Activated T-helper 1 cell treated with anti-CD3 and anti-CD28 coated beads, Interleukin-12 subunit alpha, Interleukin-12 subunit beta, Interleukin-2, Interleukin-4 antibody, amounts not matched to agents 30 ng/mL and 10 ng/mL and 1 ng/mL, durations not matched to agents 14 hours and 24 hours and 36 hours (primary cell): ENCODE measurements around the gene FEM1A. TPM values are rescaled to one million over a fixed set of nuclear protein-coding genes. Genes with fewer than 3 reads are reported as not detected.
"Not testable (repeated sequence)": the region's sequence is repeated elsewhere in the genome, so short reads cannot be mapped to it uniquely, and the experiment has no call there.

Source experiments
- DNase-seq: peaks from one replicate; pipeline ENCODE4 v3.0.0; 2021; ENCODE audit warnings: low spot score
- H3K27ac Mint-ChIP-seq: one replicate; pipeline ENCODE4 v1.8.0; 2021; ENCODE audit warnings: mild to moderate bottlenecking, mixed read lengths
- H3K27me3 Mint-ChIP-seq: one replicate; pipeline ENCODE4 v1.8.0; 2022; ENCODE audit warnings: mild to moderate bottlenecking, moderate library complexity, mixed read lengths; ENCODE audit not compliant: insufficient read depth
- H3K36me3 Mint-ChIP-seq: one replicate; pipeline ENCODE4 v1.8.0; 2021; ENCODE audit warnings: low read depth, mixed read lengths
- H3K4me1 Mint-ChIP-seq: one replicate; pipeline ENCODE4 v1.8.0; 2021; ENCODE audit warnings: low read depth, mixed read lengths
- H3K4me3 Mint-ChIP-seq: one replicate; pipeline ENCODE4 v1.8.0; 2021; ENCODE audit warnings: mild to moderate bottlenecking, moderate library complexity, mixed read lengths
- H3K9me3 Mint-ChIP-seq: one replicate; pipeline ENCODE4 v1.8.0; 2021; ENCODE audit warnings: mixed read lengths
- intact Hi-C: fragments of 100-400 bp; cut with micrococcal nuclease; formaldehyde crosslinking; loops from one replicate; pipeline ENCODE4 v1.15.1; 2024
- total RNA-seq: library from RNA; stranded (reverse); gene quantifications from 2 replicates; pipeline ENCODE4 v1.2.3, GENCODE V29; 2022

FEM1A gene
- total RNA-seq, 1 donor from 2014 or later = 24.8 TPM

DNA sequence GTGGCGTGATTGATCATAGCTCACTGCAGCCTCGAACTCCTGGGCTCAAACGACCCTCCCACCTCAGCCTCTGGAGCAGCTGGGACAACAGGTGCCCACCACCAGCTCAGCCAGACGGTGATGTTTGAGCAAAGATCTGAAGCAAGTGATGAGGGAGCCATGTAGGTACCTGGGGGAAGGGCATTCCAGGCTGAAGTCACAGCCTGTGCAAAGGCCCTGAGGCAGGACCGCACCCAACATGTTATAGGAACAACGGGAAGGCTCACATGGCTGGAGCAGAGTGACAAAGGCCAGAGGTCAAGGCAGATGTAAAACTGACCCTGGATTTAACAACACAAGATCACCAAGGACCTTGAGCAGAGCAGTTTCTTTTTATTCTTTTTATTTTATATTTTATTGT is 14.8 kb downstream of the FEM1A start:
- no peaks in the 10 kb centered on the region for H3K27me3 Mint-ChIP-seq
- DNase-seq = no peak
- H3K4me1 Mint-ChIP-seq = peaks cover 2% of the 10 kb centered on the region
- no peaks in the 10 kb centered on the region for H3K9me3 Mint-ChIP-seq
- no peak overlapping the region for H3K4me3 Mint-ChIP-seq
- no peaks in the 10 kb centered on the region for H3K36me3 Mint-ChIP-seq
- H3K27ac Mint-ChIP-seq = no peak overlapping the region
- intact Hi-C loops = no loop called here

DNA sequence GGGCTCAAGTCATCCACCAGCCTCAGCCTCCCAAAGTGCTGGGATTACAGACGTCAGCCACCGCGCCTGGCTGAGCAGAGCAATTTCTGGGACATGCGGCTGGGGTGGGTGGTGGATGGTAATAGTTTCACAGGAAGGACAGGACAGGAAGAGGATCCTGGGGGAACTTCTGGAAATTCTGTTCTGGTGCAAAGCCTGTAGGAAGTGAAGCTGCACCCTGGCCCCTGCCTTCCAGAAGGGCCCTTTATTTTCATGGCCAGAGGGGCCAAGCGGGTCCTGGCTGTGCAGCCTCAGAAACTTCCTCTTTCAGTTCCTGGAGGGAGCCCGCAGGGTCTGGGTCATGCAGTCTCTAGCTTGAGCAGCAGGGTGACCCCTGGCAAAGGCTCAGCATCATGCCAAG is 15.7 kb downstream of the FEM1A start:
- no peaks in the 10 kb centered on the region for H3K9me3 Mint-ChIP-seq
- no peaks in the 10 kb centered on the region for H3K27me3 Mint-ChIP-seq
- H3K27ac Mint-ChIP-seq = no peak overlapping the region
- no peaks in the 10 kb centered on the region for H3K36me3 Mint-ChIP-seq
- H3K4me1 Mint-ChIP-seq = peaks cover 8% of the 10 kb centered on the region
- DNase-seq = no peak
- no peak overlapping the region for H3K4me3 Mint-ChIP-seq
- intact Hi-C loops = no loop called here

DNA sequence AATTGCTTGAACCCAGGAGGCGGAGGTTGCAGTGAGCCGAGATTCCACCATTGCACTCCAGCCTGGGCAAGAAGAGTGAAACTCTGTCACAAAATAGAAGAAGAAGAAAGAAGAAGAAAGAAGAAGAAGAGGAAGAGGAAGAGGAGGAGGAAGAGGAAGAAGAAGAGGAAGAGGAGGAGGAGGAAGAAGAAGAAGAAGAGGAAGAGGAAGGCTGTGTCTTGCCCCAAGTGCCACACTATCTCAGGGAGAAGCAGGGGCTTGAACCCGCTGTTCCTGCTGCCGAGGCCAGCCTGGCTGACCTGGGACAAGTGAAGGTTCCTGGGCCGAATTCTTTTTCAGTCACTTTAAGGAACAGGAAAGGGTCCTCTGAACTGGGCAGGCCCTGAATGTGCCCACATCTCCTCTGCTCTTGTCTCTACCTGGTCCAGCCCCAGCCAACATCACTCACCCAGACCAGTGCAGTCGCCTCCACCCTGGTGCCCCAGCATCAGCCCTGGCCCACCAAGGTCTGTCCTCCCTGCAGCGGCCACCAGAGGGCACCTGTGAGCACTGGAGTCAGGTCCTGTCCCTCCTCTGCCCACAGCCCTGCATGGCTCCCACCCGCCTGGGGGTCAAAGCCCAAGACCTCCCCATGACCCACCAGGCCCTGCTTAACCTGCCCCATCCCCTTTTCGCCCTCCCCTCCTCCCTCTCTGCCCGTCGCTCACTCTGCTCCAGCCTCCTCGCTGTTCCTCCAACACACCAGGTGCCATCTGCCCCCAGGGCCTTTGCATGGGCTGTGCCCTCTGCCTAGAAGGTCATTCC is 20.0 kb downstream of the FEM1A start:
- H3K27me3 Mint-ChIP-seq = no peaks in the 10 kb centered on the region
- DNase-seq = peak; percentile 77
- peaks cover 8% of the 10 kb centered on the region for H3K36me3 Mint-ChIP-seq
- intact Hi-C loops = loop anchor here (1.0 kb wide), 1 partner anchor 20 kb away; the partner anchor contains the start of gene TICAM1
- no peak overlapping the region for H3K4me3 Mint-ChIP-seq
- H3K27ac Mint-ChIP-seq = no peak overlapping the region
- peaks cover 24% of the 10 kb centered on the region for H3K4me1 Mint-ChIP-seq
- H3K9me3 Mint-ChIP-seq = no peaks in the 10 kb centered on the region

DNA sequence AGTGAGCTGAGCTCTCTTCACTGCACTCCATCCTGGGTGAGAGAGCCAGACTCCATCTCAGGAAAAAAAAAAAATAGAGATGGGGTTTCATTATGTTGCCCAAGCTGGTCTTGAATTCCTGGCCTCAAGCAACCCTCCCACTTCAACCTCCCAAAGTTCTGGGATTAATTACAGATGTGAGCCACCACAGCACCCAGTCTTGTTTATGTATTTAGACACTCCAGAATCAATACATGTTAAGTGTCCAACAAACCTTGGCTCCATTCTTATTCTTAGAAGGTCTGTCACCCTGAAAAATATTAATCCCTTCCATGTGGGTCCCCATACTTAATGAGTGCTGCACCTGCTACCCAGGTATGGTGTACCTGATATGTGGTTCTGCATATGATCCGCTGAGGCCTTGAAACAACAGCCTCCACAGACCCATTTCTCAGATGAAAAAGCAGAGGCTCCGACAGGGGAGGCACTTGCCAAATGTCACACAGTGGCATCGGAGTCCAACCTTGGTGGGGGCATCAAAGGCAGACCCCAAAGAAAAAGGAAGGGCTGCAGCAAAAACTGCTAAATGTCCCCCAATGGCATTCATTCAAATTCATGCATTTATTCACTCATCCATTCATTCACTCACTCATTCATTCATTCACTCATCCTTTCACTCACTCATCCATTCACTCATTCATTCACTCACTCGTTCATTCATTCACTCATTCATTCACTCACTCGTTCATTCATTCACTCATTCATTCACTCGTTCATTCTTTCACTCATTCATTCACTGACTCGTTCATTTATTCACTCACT is 23.3 kb downstream of the FEM1A start:
- H3K4me3 Mint-ChIP-seq = no peak overlapping the region
- H3K36me3 Mint-ChIP-seq = peaks cover 16% of the 10 kb centered on the region
- H3K4me1 Mint-ChIP-seq = peaks cover 24% of the 10 kb centered on the region
- DNase-seq = no peak
- intact Hi-C loops = loop anchor here (1.0 kb wide), 3 partner anchors 16 to 52 kb away; partner anchors contain the start of genes FEM1A, PLIN3 and TICAM1
- H3K27me3 Mint-ChIP-seq = no peaks in the 10 kb centered on the region
- H3K9me3 Mint-ChIP-seq = no peaks in the 10 kb centered on the region
- H3K27ac Mint-ChIP-seq = peak overlapping the region; percentile 67

DNA sequence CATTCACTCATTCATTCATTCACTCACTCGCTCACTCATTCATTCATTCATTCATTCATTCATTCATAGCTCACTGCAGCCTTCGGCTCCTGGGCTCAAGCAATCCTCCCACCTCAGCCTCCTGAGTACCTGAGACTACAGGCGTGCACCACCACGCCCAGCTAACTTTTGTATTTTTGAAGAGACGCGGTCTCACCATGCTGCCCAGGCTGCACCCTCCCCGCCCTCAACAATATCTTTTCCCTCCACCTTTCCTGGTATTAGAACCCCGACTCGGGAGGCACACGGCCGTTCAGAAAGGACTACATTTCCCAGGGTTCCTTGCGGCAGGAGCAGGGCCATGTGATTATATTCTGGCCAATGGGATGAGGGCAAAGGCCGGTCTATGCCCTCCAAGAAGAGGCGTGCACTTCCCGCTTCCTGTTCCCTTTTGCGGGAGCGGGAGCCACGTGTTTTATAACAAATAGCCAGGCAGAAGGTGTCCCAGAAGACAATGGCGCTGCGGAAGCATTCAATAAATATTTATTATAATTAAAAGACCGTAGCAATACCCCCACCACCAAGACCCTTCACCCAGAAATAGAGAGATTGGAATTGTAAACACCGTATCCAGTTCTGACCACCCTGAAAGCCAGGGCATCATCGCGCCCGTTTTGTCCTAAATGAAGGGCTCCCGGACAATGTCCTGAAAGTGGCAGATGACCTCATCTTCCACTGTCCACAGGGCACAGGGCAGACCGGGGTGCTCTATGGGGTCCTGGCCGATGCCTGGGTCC is 24.1 kb downstream of the FEM1A start:
- peak overlapping the region; percentile 63 for H3K4me3 Mint-ChIP-seq
- H3K4me1 Mint-ChIP-seq = peaks cover 24% of the 10 kb centered on the region
- intact Hi-C loops = loop anchor here (1.0 kb wide), 3 partner anchors 16 to 52 kb away; partner anchors contain the start of genes FEM1A, PLIN3 and TICAM1
- peak; percentile 66 for DNase-seq
- H3K36me3 Mint-ChIP-seq = peaks cover 16% of the 10 kb centered on the region
- H3K9me3 Mint-ChIP-seq = no peaks in the 10 kb centered on the region
- H3K27me3 Mint-ChIP-seq = no peaks in the 10 kb centered on the region
- peak overlapping the region; percentile 67 for H3K27ac Mint-ChIP-seq

DNA sequence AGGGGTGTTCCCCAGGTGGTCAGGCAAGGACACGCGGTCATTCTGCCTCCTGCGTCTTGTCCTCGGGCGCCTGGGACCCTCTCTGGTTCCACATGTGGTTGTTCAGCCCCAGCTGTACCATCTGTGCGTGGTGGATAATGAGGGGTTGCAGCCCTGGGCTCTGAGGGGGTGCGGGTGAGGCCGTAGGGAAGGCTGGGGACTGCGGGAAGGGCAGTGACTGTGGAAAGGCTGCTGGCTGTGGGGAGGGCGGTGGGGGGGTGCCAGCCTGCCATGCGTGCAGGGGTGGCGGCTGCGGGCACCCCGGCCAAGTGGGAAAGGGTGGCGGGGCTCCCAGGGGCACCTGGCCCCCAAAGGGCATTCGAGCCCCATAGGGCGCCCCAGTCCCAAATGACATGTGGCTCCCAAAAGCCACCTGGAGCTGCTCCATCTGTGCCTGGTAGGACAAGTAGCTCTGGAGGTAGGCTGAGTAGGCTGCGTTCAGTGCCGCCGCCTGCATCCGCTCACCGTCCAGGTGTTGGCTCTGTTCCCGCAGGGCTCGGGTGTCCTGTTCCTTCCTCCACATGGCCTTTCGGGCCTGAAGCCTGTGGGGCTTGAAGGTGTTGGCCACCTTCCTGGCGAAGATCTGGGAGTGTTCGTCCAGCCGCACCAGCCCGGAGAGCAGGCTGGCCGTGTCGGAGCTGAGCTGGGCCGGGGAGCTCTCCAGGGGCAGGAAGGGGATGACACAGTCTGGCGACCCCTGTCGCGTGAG is 24.8 kb downstream of the FEM1A start:
- H3K36me3 Mint-ChIP-seq = peaks cover 18% of the 10 kb centered on the region
- H3K27ac Mint-ChIP-seq = no peak overlapping the region
- peaks cover 21% of the 10 kb centered on the region for H3K4me1 Mint-ChIP-seq
- no peak overlapping the region for H3K4me3 Mint-ChIP-seq
- H3K9me3 Mint-ChIP-seq = no peaks in the 10 kb centered on the region
- intact Hi-C loops = no loop called here
- no peaks in the 10 kb centered on the region for H3K27me3 Mint-ChIP-seq
- no peak for DNase-seq

DNA sequence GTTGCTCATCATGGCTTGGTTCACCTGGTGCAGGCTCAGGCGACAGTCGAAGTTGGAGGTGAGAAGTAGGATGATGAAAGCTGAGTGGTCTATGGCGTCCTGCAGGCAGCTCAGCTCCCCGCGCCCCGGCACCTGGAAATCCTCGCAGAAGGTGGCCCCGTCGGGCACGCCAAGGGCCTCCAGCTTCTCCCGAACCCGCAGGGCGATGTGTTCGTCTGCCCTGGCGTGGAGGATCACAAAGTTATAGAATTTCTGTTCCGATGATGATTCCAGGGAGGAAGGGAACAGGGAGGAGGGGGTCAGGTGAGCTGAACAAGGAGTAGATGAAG is 25.4 kb downstream of the FEM1A start:
- Mint-ChIP-seq H3K27ac (no peak overlapping the region), H3K4me3 (no peak overlapping the region), H3K9me3 (no peaks in the 10 kb centered on the region), H3K4me1 (peaks cover 16% of the 10 kb centered on the region), H3K27me3 (no peaks in the 10 kb centered on the region), H3K36me3 (peaks cover 19% of the 10 kb centered on the region)
- no peak for DNase-seq
- intact Hi-C loops = no loop called here

DNA sequence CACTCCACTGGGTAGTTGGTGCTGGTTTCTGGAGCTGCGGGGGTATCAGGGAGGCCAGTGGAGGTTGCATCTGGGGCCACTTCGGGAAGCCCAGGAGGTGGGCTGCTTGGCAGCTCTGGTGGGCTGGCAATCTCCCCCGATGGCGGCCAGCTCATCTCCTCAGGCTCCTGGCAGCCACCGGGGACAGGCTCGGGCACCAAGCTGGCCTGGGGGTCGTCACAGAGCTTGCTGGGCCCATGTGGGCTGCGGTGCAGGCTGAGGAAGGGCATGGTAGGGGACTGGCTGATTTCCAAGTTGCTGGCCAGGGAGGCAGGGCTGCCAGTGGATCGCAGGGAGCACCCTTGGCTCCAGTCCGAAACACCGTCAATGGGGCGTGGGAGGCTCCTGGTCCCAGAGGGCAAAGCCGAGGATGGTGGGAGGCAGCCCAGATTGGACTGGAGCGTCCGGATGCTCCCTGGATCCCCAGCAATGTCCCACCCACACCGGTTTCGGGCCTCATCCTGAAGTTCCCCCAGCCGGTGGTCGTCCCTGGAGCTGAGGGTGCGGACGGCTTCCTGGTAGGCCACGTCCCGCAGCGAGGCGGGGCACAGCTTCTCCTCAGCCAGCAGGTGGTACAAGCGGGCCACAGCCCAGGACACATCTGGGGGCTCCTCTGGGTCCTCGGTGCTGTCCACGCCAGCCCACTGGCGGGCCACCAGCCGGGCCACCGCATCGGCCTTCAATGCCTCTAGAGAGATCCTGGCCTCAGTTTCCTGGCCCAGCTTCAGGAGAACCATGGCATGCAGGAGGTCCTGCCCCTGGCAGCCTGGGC is 26.1 kb downstream of the FEM1A start:
- peaks cover 15% of the 10 kb centered on the region for H3K4me1 Mint-ChIP-seq
- no peak for DNase-seq
- intact Hi-C loops = no loop called here
- H3K27me3 Mint-ChIP-seq = no peaks in the 10 kb centered on the region
- no peaks in the 10 kb centered on the region for H3K9me3 Mint-ChIP-seq
- H3K36me3 Mint-ChIP-seq = peaks cover 19% of the 10 kb centered on the region
- no peak overlapping the region for H3K4me3 Mint-ChIP-seq
- H3K27ac Mint-ChIP-seq = no peak overlapping the region

DNA sequence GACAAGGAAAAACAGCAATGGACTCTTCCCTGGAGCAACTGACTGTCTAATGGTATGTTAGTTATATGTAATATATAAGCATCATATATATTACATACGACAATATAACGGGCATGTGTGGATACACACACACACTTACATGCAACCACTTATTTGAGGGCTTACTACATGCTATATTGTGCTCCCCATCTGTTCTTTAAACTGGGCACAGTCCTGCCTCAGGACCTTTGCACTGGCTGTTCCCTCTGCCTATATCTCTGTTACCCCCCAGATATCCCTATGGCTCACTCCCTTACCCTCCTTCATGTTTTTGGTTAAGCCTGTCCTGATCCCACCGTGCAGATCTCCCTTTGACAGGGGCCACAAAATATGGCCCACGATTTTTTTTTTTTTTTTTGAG is 29.7 kb downstream of the FEM1A start:
- Mint-ChIP-seq H3K4me3 (no peak overlapping the region), H3K27me3 (no peaks in the 10 kb centered on the region), H3K4me1 (no peaks in the 10 kb centered on the region), H3K36me3 (peaks cover 14% of the 10 kb centered on the region), H3K9me3 (no peaks in the 10 kb centered on the region), H3K27ac (no peak overlapping the region)
- intact Hi-C loops = no loop called here
- no peak for DNase-seq

DNA sequence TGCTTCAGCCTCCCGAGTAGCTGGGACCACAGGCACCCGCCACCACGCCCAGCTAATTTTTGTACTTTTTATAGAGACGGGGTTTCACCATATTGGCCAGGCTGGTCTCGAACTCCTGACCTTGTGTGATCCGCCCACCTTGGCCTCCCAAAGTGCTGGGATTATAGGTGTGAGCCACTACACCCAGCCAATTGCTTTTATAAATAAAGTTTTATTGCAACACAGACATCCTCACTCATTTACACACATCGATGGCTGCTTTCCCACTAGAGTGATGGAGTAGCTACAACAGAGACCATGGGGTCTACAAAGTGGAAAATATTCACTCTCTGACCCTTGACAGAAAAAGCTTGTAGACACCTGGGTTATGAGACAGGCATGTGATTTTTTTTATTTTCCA is 30.8 kb downstream of the FEM1A start:
- H3K9me3 Mint-ChIP-seq, H3K27me3 Mint-ChIP-seq, H3K4me3 Mint-ChIP-seq, H3K36me3 Mint-ChIP-seq, H3K27ac Mint-ChIP-seq, H3K4me1 Mint-ChIP-seq, intact Hi-C loops, DNase-seq: not testable (repeated sequence)

DNA sequence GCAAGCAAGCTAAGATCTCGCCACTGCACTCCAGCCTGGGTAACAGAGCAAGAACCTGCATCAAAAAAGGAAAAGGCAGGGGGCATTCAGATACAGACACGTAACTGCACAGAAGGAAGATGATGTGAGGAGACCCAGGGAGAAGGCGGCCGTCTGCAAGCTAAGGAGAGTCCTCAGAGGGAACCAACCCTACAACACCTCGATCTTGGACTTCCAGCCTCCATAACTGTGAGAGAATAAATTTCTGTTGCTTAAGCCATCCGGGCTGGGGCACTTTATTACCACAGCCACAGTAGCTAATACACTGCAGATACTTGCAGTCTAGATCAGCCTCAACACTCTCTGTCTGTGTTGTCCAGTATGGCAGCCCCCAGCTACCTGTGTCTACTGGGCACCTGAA is 32.0 kb downstream of the FEM1A start:
- Mint-ChIP-seq H3K36me3 (peaks cover 12% of the 10 kb centered on the region), H3K9me3 (no peaks in the 10 kb centered on the region), H3K4me1 (no peaks in the 10 kb centered on the region), H3K4me3 (no peak overlapping the region), H3K27ac (no peak overlapping the region), H3K27me3 (no peaks in the 10 kb centered on the region)
- DNase-seq = no peak
- intact Hi-C loops = no loop called here
